K562 (cell line): ENCODE results near the gene IFNG-AS1. TPM values are rescaled to one million over a fixed set of nuclear protein-coding genes. Genes with fewer than 3 reads are reported as not detected.

Experiments
- ATAC-seq: fragments of 200-7000 bp; cut with Tn5 transposase; 3 replicates; pipeline ENCODE4 v1.9.1; 2020; ENCODE audit warnings: moderate library complexity
- BruUV-seq: library from RNA; stranded (reverse); fragments of 400-500 nt; replicated peaks from 2 replicates; lab custom pipeline; 2021; lab: Mats Ljungman, UMichigan
- CTCF ChIA-PET: fragments of 300-600 bp; formaldehyde crosslinking; extraction: SDS; loops from one replicate; lab custom pipeline; 2021; ENCODE audit warnings: low intra/inter-chr PET ratio; lab: Yijun Ruan, JAX
- POLR2A ChIA-PET: fragments of 300-600, 350-650 bp; sonication (Branson Sonifier 250); formaldehyde crosslinking; extraction: SDS; loops from one replicate; lab custom pipeline; 2021; ENCODE audit warnings: antibody characterized with exemption, inconsistent platforms; lab: Yijun Ruan, JAX
- DNase-seq, 4 experiments: peaks; one replicate each; pipeline versions ENCODE4 v3.0.0 to v3.0.0-alpha.2; 2011 to 2018; ENCODE audit warnings: low spot score in 3 of 4, mixed read lengths in 3 of 4; ENCODE audit errors: extremely low read depth in 1 of 4
- FAIRE-seq: peaks from 2 replicates; lab custom pipeline; 2011; peaks lifted over from hg19 to GRCh38; lab: Jason Lieb, UNC
- H2AFZ ChIP-seq: 2 replicates; pipeline ENCODE4 v1.6.0; 2011; ENCODE audit warnings: low read depth, low read length, control low read depth, inconsistent platforms
- H3K27ac ChIP-seq: fragments of 200-600 bp; 3 replicates; pipeline ENCODE4 v1.8.0; 2011; ENCODE audit warnings: low read depth, mild to moderate bottlenecking, control low read depth, inconsistent platforms, low read length, moderate library complexity, mixed read lengths; ENCODE audit errors: extremely low read depth
- H3K27me3 ChIP-seq, 2 experiments: fragments of 300-600 bp in 1 of 2; 2 replicates in 1 of 2; 3 replicates in 1 of 2; pipeline versions ENCODE4 v1.6.0 to v1.8.0; 2011; ENCODE audit warnings: inconsistent platforms in 2 of 2, low read length in 2 of 2, mild to moderate bottlenecking in 1 of 2, mixed read lengths in 1 of 2, moderate library complexity in 1 of 2; ENCODE audit not compliant: control insufficient read depth in 2 of 2, insufficient read depth in 2 of 2
- H3K36me3 ChIP-seq: fragments of 300-600 bp; 3 replicates; pipeline ENCODE4 v1.8.0; 2011; ENCODE audit warnings: mild to moderate bottlenecking, low read length, inconsistent platforms; ENCODE audit not compliant: control insufficient read depth, insufficient read depth
- H3K4me1 ChIP-seq, 2 experiments: fragments of 200-600 bp in 1 of 2; replicated peaks in 1 of 2; 2 replicates in 1 of 2; 3 replicates in 1 of 2; pipeline versions ENCODE4 v1.5.1 to v1.8.0; 2011; ENCODE audit warnings: inconsistent platforms in 2 of 2, low read length in 2 of 2, mild to moderate bottlenecking in 1 of 2, mixed read lengths in 1 of 2, moderate library complexity in 1 of 2; ENCODE audit not compliant: control insufficient read depth in 2 of 2, insufficient read depth in 2 of 2
- H3K4me2 ChIP-seq: 2 replicates; pipeline ENCODE4 v1.6.1; 2011; ENCODE audit warnings: low read length, control low read depth, inconsistent platforms, mixed read lengths; ENCODE audit not compliant: insufficient read depth
- H3K4me3 ChIP-seq: fragments of 200-600 bp; sonication (generic), shearing (Covaris generic); 2 replicates; pipeline ENCODE4 v1.5.1; 2016; ENCODE audit warnings: control low read depth, inconsistent platforms
- H3K79me2 ChIP-seq: fragments of 200-600 bp; 3 replicates; pipeline ENCODE4 v1.8.0; 2011; ENCODE audit warnings: low read length, inconsistent platforms; ENCODE audit not compliant: control insufficient read depth, insufficient read depth
- H3K9ac ChIP-seq, 2 experiments: 2 replicates each; pipeline versions ENCODE4 v1.6.0 to v1.6.1; 2011; ENCODE audit warnings: low read depth in 2 of 2, low read length in 2 of 2, control low read depth in 1 of 2, inconsistent platforms in 1 of 2, mild to moderate bottlenecking in 1 of 2, mixed read lengths in 1 of 2; ENCODE audit not compliant: insufficient read depth in 1 of 2
- H3K9me1 ChIP-seq: one replicate; pipeline ENCODE4 v1.6.0; 2011; ENCODE audit warnings: inconsistent platforms, mild to moderate bottlenecking, low read length, moderate library complexity; ENCODE audit not compliant: control insufficient read depth, insufficient read depth
- H3K9me3 ChIP-seq: replicated peaks from 2 replicates; pipeline ENCODE4 v1.5.1; 2011; ENCODE audit warnings: low read depth, low read length, inconsistent platforms; ENCODE audit not compliant: control insufficient read depth, insufficient read depth
- H4K20me1 ChIP-seq: replicated peaks from 2 replicates; pipeline ENCODE4 v1.6.1; 2011; ENCODE audit warnings: low read length, inconsistent platforms, mixed read lengths; ENCODE audit not compliant: control insufficient read depth, insufficient read depth
- HSF4 ChIP-seq: fragments of 250-450 bp; sonication (Bioruptor Pico); IDR thresholded peaks from 2 replicates; pipeline ENCODE4 v2.1.2; 2022; ENCODE audit warnings: mild to moderate bottlenecking, moderate library complexity, borderline replicate concordance
- ILK ChIP-seq: fragments of 450-650 bp; IDR thresholded peaks from 2 replicates; pipeline ENCODE4 v1.6.1; 2016; ENCODE audit warnings: missing genetic modification characterization, low read depth, mild to moderate bottlenecking, missing compliant biosample characterization, moderate library complexity, borderline replicate concordance
- TAF7 ChIP-seq: fragments of 450-650 bp; IDR thresholded peaks from 2 replicates; pipeline ENCODE4 v1.6.1; 2016; ENCODE audit warnings: missing genetic modification characterization, missing compliant biosample characterization
- THRB ChIP-seq: fragments of 450-650 bp; formaldehyde crosslinking; conservative IDR thresholded peaks from 2 replicates; pipeline ENCODE4 v1.4.0; 2022; ENCODE audit warnings: mild to moderate bottlenecking, missing genetic modification characterization
- UBTF ChIP-seq, 2 experiments: IDR thresholded peaks; 2 replicates each; pipeline ENCODE4 v1.6.1; 2012; ENCODE audit warnings: improper control_type of control experiment in 2 of 2, low read depth in 2 of 2, low read length in 2 of 2, borderline replicate concordance in 1 of 2
- ZNF124 ChIP-seq: sonication (generic); formaldehyde crosslinking; IDR thresholded peaks from 2 replicates; pipeline ENCODE4 v1.8.1; 2022; ENCODE audit warnings: missing genetic modification reagents
- ZNF280A ChIP-seq: fragments of 450-650 bp; IDR thresholded peaks from 2 replicates; pipeline ENCODE4 v1.6.1; 2018; ENCODE audit warnings: mild to moderate bottlenecking, low read depth; ENCODE audit not compliant: partially characterized antibody
- ZNF695 ChIP-seq: fragments of 450-650 bp; formaldehyde crosslinking; IDR thresholded peaks from 2 replicates; pipeline ENCODE4 v1.4.0; 2020; ENCODE audit warnings: mild to moderate bottlenecking, moderate library complexity
- WGBS: fragments of 100-300 bp; shearing (Covaris generic); methylation state at CpG from one replicate; pipeline ENCODE4 v1.1.6; 2016; ENCODE audit warnings: low coverage, mixed read lengths; ENCODE audit not compliant: insufficient coverage; ENCODE audit errors: missing lambda C conversion rate; 5-methylcytosine and 5-hydroxymethylcytosine counted together
- in situ Hi-C: fragments of 300-500 bp; cut with MboI; formaldehyde crosslinking; loops from 4 replicates; pipeline ENCODE4 v1.15.0; 2018; ENCODE audit warnings: inconsistent platforms, mixed read lengths
- intact Hi-C: fragments of 100-400 bp; cut with micrococcal nuclease; formaldehyde crosslinking; loops from 2 replicates; pipeline ENCODE4 v1.14.2; 2022
- polyA plus RNA-seq, 8 experiments: library from polyadenylated mRNA; depleted of rRNA in 4 of 8; stranded (reverse) in 5 of 8; unstranded in 3 of 8; fragments of >200 nt; fragmentation: Nextera tagmentation in 2 of 8; fragmentation: Illumina TruSeq in 1 of 8; extraction: Ambion mirVana in 2 of 8; extraction: Trizol in 1 of 8; gene quantifications; 2 replicates each; pipeline versions ENCODE4 v1.2.1 to v1.2.3, GENCODE V29; 2011 to 2014; ENCODE audit warnings: inconsistent platforms in 1 of 8, missing spikeins in 1 of 8
- total RNA-seq, 7 experiments: library from RNA; depleted of rRNA in 6 of 7; stranded (reverse); fragments of >200 nt in 6 of 7; fragmentation: Illumina TruSeq in 2 of 7; extraction: Trizol in 2 of 7; gene quantifications; 2 replicates each; pipeline versions ENCODE4 v1.2.1 to v1.2.3, GENCODE V29; 2011 to 2021; ENCODE audit warnings: low replicate concordance in 1 of 7

The IFNG-AS1 gene
- total and polyA plus RNA-seq, 9 of the 15 experiments (the other 6 are each of a cell fraction or from before 2014, with no cell fraction given) = not detected

- intact Hi-C loops (no loop called here), in situ Hi-C loops (no loop called here)
- POLR2A ChIA-PET = no interaction called here
- 0% methylated on average over 1 of the region's 1 CpG for WGBS
- Histone ChIP-seq H3K4me2 (no peak overlapping the region), H3K9ac (no peak overlapping the region), H3K4me3 (no peak overlapping the region), H4K20me1 (no peaks in the 10 kb centered on the region), H3K9me1 (no peaks in the 10 kb centered on the region), H3K36me3 (no peaks in the 10 kb centered on the region), H3K4me1 (no peaks in the 10 kb centered on the region), H2AFZ (no peak overlapping the region), H3K27me3 (peaks cover 0 to 6% of the 10 kb centered on the region in 2 experiments; a peak in 1 of 5 replicates), H3K79me2 (no peaks in the 10 kb centered on the region), H3K27ac (no peak overlapping the region), H3K9me3 (no peaks in the 10 kb centered on the region)
- FAIRE-seq = no peak
- no peak for DNase-seq
- no TSS peak for BruUV-seq
- CTCF ChIA-PET = no interaction called here
- ATAC-seq = no peak
- no peak for TF ChIP-seq ILK
- no peak for TF ChIP-seq UBTF (IDR thresholded peaks at IDR 0.05; ENCODE audit: borderline replicate concordance in 1 of 2, low read depth in 2 of 2, low read length in 2 of 2)
- TF ChIP-seq ZNF124 = no peak
- no peak for TF ChIP-seq THRB (CRISPR knock-in tag)
- TF ChIP-seq ZNF695 (CRISPR knock-in tag) = no peak
- TF ChIP-seq ZNF280A = no peak
- no peak for TF ChIP-seq HSF4
- TF ChIP-seq TAF7 (tag) = no peak
Measured at GRCh38 chr12:68065687-68066086, 76.4 kb downstream of the IFNG-AS1 start.
